Dermis lymphatic vessel endothelial cell (primary cell): ENCODE data around the gene IL17A. TPM values are rescaled to one million over a fixed set of nuclear protein-coding genes. Genes with fewer than 3 reads are reported as not detected.

Experiments used
- total RNA-seq: library from RNA; depleted of rRNA; stranded (reverse); fragments of >200 nt; gene quantifications from 2 replicates; pipeline ENCODE4 v1.2.1, GENCODE V29; 2014

The IL17A gene
- total RNA-seq: not detected in 2 replicates

DNA sequence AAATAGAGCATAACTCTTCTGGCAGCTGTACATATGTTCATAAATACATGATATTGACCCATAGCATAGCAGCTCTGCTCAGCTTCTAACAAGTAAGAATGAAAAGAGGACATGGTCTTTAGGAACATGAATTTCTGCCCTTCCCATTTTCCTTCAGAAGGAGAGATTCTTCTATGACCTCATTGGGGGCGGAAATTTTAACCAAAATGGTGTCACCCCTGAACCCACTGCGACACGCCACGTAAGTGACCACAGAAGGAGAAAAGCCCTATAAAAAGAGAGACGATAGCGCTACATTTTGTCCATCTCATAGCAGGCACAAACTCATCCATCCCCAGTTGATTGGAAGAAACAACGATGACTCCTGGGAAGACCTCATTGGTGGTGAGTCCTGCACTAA, at the start of gene IL17A:
Gene IL17A (plus strand): TSS at position 301 of the 400 bp plus-strand sequence. CDS start 57 bp downstream, at position 358.

Other genes with a start within 250 kb of the IL17A start
- gene PKHD1, start 98.8 kb upstream of the IL17A start, total RNA-seq: not detected in 2 replicates
- gene IL17F, start 58.1 kb downstream of the IL17A start, total RNA-seq: not detected in 2 replicates
- 38.5 and 52.8 TPM in 2 replicates for gene MCM3, start 98.4 kb downstream of the IL17A start, total RNA-seq
- 12.1 and 14.5 TPM in 2 replicates for gene PAQR8, start 175.8 kb downstream of the IL17A start, total RNA-seq
- gene EFHC1, start 234.0 kb downstream of the IL17A start, total RNA-seq: 5.7 and 12.1 TPM in 2 replicates